ENCODE data around the gene NFE2L1.

NFE2L1 gene

DNA sequence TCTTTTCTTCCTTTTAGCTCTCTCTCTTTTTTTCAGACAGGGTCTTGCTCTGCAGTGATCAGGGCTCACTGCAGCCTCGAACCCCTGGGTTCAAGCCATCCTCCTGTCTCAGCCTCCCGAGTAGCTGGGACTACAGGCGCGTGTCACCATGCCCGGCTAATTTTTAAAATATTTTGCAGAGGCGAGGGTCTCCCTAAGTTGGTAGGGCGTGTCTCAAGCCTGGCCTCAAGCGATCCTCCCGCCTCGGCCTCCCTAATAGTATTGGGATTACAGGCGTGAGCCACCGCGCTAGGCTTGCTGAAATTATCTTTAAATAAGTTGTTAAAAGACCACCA lies 58.6 kb downstream of the NFE2L1 start:
- DNase-seq (ENCODE audit: low read depth in 1 of 2, low spot score in 1 of 2): no peak

DNA sequence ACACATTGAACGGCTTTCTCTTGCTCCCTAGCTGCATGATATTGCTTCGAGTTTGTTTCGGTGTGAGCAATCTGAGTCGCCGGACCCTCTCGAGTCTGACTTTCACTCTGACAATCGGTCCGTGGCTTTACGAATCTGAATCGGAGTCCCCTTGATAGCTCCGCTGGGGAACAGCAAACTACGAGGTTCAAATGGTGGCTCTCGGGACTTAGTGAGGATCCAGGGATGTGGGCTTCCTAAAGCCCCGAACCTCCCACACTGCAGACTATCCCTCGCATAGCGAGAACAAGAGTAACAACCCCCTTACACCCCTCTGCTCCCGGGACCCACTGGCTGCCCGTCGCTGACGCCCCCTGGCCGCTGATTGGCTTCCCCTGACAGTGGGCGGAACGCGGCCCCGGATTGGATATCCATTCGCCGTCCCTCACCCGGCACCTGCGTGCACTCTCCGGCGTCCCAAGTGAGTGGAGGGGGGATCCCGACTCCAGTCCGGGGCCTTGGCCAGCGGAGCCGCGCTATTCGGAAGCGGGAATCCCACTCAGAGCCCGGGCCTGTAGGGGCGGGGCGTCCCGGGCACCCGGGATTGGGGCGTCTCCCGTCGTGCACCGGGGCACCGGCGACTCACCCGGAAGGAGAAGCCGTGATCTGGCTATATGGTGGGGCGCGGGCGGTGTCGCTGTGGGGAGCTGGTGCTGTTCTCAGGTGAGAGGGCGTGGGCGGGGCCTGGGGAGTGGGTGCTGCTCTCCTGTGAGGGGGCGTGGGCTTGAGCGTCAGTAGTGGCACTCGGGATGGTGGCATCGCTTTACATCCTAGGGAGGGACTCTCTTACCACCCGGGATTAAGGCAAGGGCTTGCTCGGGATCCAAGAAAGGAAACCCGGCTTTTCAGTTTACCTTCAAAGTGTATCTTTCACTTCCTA lies 59.2 kb downstream of the NFE2L1 start, which contains the start of gene SNX11:
Gene SNX11 (plus strand): TSS at position 630 of the 919 bp plus-strand sequence. CDS start 4,278 bp downstream, outside the sequence.
- peak; percentile 83 to 89 for DNase-seq (ENCODE audit: low read depth in 1 of 2, low spot score in 1 of 2)

DNA sequence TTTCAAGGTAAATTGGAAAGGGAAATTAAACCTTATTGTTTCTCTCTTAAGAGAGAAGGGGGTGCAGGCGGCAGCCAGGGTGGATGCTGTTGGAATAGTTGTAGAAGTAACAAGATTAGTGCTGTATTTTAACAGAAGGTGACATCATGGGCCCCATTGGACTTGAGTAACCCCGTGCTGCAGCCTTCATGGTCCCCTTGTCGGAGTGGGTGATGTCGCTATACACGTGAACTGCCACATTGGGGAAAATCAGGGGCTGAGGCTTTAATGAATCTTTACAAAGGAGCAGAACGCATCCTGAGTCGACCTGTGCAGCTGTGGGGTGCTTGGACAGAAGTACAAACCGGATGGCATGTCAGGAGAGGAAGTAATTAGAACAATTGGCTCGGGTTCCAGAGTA lies 62.6 kb downstream of the NFE2L1 start:
- DNase-seq (ENCODE audit: low read depth in 1 of 2, low spot score in 1 of 2): no peak
